HepG2 (cell line): ENCODE data around the gene USP19. TPM values are rescaled to one million over a fixed set of nuclear protein-coding genes. Genes with fewer than 3 reads are reported as not detected.

Source experiments
- HOXA3 ChIP-seq: sonication (generic); formaldehyde crosslinking; IDR thresholded peaks from 2 replicates; pipeline ENCODE4 v1.5.0; 2020; ENCODE audit warnings: missing genetic modification reagents
- PCBP2 ChIP-seq: fragments of 200-400 bp; formaldehyde crosslinking; optimal IDR thresholded peaks from 2 replicates; pipeline ENCODE3; 2018; ENCODE audit warnings: low read length, low read depth; ENCODE audit not compliant: poor library complexity, severe bottlenecking
- STAT5B ChIP-seq: sonication (generic); formaldehyde crosslinking; IDR thresholded peaks from 2 replicates; pipeline ENCODE4 v1.4.0; 2020; ENCODE audit warnings: missing genetic modification reagents
- ZC3H4 ChIP-seq: sonication (generic); formaldehyde crosslinking; IDR thresholded peaks from 2 replicates; pipeline ENCODE4 v1.4.0; 2020; ENCODE audit warnings: missing genetic modification reagents, borderline replicate concordance
- ZFP90 ChIP-seq: sonication (generic); formaldehyde crosslinking; IDR thresholded peaks from 2 replicates; pipeline ENCODE4 v1.8.0; 2022; ENCODE audit warnings: missing genetic modification reagents, mild to moderate bottlenecking, inconsistent platforms, borderline replicate concordance
- ZNF138 ChIP-seq: sonication (generic); formaldehyde crosslinking; IDR thresholded peaks from 2 replicates; pipeline ENCODE4 v1.5.0; 2020; ENCODE audit warnings: mild to moderate bottlenecking, low read depth, missing genetic modification reagents
- ZNF17 ChIP-seq: sonication (generic); formaldehyde crosslinking; IDR thresholded peaks from 2 replicates; pipeline ENCODE4 v1.5.0; 2020; ENCODE audit warnings: mild to moderate bottlenecking, missing genetic modification reagents
- ZNF350 ChIP-seq: sonication (generic); formaldehyde crosslinking; IDR thresholded peaks from 2 replicates; pipeline ENCODE4 v1.4.0; 2020; ENCODE audit warnings: mild to moderate bottlenecking, low read depth, missing genetic modification reagents, borderline replicate concordance
- polyA plus RNA-seq, 8 experiments: library from polyadenylated mRNA; depleted of rRNA in 3 of 8; stranded (reverse) in 7 of 8; unstranded in 1 of 8; fragments of >200 nt; fragmentation: Illumina TruSeq in 4 of 8; extraction: Trizol in 4 of 8; gene quantifications; 2 replicates each; pipeline versions ENCODE4 v1.2.1 to v1.2.3, GENCODE V29; 2011 to 2016; ENCODE audit warnings: low read depth in 4 of 8, missing spikeins in 1 of 8, mixed read lengths in 1 of 8; ENCODE audit not compliant: insufficient read depth in 1 of 8
- total RNA-seq, 5 experiments: library from RNA; depleted of rRNA; stranded (reverse); fragments of >200 nt; fragmentation: Illumina TruSeq; extraction: Trizol; gene quantifications; 2 replicates each; pipeline ENCODE4 v1.2.3, GENCODE V29; 2016; ENCODE audit warnings: low read depth in 1 of 5
- TF ChIP-seq, protein P1 (sequence below): sonication (generic); formaldehyde crosslinking; IDR thresholded peaks from 2 replicates; pipeline ENCODE4 v1.4.0; 2020; ENCODE audit warnings: missing genetic modification reagents, borderline replicate concordance
- TF ChIP-seq, protein P2 (sequence below): sonication (generic); formaldehyde crosslinking; IDR thresholded peaks from 2 replicates; pipeline ENCODE4 v1.5.1; 2020; ENCODE audit warnings: mild to moderate bottlenecking, missing genetic modification reagents, borderline replicate concordance
- TF ChIP-seq, protein P3 (sequence below): sonication (generic); formaldehyde crosslinking; IDR thresholded peaks from 2 replicates; pipeline ENCODE4 v1.4.0; 2020; ENCODE audit warnings: missing genetic modification reagents, borderline replicate concordance

The USP19 gene
- total and polyA plus RNA-seq, 2 of the 13 experiments (the other 11 are each of a cell fraction or from before 2014, with no cell fraction given), result 28.3 to 31.7 TPM

DNA sequence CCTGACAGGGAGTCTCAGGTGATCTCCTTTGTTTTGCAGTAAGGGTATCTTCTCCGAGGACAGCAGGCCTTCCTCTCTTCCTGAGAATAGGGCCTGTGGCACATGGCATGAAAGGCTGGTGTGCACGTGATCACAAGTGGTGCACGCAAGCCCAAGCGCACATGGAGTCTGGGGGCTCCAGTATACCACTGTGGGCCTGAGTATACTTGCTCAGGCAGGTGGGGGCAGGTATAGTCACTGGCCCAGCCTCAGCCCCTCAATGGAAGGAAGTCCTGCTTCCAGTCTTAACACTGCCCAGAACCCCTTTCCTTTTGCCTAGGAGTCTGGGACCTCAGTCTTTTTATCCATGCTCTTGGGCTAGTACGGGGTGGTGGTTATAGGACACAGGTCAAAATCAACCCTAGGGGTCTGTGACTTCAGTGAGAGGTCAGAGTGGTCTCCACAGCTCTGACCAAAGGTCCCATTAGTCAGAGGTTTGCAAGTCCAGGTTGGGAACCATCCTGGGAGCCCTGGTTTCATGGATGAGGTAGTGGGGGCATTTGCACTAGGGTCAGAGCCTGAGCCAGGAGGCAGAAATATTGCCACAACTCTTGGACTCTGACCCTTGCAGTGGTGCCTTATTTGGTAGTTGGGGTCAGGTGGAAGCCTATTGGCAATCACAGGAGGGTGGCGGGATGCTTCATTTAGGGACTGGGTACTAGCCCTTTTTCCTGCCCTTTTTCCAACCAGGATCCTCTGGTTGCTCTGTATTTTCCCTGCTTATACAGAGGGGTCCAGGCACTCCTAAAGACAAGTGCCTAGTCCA is 46.3 kb upstream of the USP19 start (continued):
- TF ChIP-seq, protein P1, sequence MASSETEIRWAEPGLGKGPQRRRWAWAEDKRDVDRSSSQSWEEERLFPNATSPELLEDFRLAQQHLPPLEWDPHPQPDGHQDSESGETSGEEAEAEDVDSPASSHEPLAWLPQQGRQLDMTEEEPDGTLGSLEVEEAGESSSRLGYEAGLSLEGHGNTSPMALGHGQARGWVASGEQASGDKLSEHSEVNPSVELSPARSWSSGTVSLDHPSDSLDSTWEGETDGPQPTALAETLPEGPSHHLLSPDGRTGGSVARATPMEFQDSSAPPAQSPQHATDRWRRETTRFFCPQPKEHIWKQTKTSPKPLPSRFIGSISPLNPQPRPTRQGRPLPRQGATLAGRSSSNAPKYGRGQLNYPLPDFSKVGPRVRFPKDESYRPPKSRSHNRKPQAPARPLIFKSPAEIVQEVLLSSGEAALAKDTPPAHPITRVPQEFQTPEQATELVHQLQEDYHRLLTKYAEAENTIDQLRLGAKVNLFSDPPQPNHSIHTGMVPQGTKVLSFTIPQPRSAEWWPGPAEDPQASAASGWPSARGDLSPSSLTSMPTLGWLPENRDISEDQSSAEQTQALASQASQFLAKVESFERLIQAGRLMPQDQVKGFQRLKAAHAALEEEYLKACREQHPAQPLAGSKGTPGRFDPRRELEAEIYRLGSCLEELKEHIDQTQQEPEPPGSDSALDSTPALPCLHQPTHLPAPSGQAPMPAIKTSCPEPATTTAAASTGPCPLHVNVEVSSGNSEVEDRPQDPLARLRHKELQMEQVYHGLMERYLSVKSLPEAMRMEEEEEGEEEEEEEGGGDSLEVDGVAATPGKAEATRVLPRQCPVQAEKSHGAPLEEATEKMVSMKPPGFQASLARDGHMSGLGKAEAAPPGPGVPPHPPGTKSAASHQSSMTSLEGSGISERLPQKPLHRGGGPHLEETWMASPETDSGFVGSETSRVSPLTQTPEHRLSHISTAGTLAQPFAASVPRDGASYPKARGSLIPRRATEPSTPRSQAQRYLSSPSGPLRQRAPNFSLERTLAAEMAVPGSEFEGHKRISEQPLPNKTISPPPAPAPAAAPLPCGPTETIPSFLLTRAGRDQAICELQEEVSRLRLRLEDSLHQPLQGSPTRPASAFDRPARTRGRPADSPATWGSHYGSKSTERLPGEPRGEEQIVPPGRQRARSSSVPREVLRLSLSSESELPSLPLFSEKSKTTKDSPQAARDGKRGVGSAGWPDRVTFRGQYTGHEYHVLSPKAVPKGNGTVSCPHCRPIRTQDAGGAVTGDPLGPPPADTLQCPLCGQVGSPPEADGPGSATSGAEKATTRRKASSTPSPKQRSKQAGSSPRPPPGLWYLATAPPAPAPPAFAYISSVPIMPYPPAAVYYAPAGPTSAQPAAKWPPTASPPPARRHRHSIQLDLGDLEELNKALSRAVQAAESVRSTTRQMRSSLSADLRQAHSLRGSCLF, result no peak
- no peak for TF ChIP-seq PCBP2
- no peak for TF ChIP-seq ZNF138 (CRISPR knock-in tag)
- peak; percentile 48 for TF ChIP-seq ZNF350
- TF ChIP-seq HOXA3 (CRISPR knock-in tag), result no peak; the same call in 1 of the 2 replicates
- no peak for TF ChIP-seq ZC3H4 (CRISPR knock-in tag)
- TF ChIP-seq STAT5B (CRISPR knock-in tag), result no peak
- no peak for TF ChIP-seq ZNF17 (CRISPR knock-in tag)
- TF ChIP-seq, protein P2, sequence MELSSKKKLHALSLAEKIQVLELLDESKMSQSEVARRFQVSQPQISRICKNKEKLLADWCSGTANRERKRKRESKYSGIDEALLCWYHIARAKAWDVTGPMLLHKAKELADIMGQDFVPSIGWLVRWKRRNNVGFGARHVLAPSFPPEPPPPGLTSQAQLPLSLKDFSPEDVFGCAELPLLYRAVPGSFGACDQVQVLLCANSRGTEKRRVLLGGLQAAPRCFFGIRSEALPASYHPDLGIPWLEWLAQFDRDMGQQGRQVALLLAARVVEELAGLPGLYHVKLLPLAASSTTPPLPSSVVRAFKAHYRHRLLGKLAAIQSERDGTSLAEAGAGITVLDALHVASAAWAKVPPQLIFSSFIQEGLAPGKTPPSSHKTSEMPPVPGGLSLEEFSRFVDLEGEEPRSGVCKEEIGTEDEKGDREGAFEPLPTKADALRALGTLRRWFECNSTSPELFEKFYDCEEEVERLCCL, result 0 out of 2 replicates have a peak, but pooled peaks have one; percentile 29
- TF ChIP-seq ZFP90 (CRISPR knock-in tag), result no peak
- TF ChIP-seq, protein P3, sequence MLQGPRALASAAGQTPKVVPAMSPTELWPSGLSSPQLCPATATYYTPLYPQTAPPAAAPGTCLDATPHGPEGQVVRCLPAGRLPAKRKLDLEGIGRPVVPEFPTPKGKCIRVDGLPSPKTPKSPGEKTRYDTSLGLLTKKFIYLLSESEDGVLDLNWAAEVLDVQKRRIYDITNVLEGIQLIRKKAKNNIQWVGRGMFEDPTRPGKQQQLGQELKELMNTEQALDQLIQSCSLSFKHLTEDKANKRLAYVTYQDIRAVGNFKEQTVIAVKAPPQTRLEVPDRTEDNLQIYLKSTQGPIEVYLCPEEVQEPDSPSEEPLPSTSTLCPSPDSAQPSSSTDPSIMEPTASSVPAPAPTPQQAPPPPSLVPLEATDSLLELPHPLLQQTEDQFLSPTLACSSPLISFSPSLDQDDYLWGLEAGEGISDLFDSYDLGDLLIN, result no peak
